Stimulated activated CD8-positive, alpha-beta memory T cell treated with anti-CD3 and anti-CD28 coated beads, Interleukin-12 subunit alpha, Interleukin-12 subunit beta, amount 100 ng/mL, for 4 hours (primary cell): ENCODE data around the gene TMEM156.
"Not testable (repeated sequence)": the region's sequence is repeated elsewhere in the genome, so short reads cannot be mapped to it uniquely, and the experiment has no call there.

Experiments
- DNase-seq: peaks from one replicate; pipeline ENCODE4 v3.0.0-alpha.2; 2020; ENCODE audit warnings: low read depth

The TMEM156 gene

GRCh38 chr4:38989487-38989886 lies 42.7 kb downstream of the TMEM156 start:
- DNase-seq: no peak

DNA sequence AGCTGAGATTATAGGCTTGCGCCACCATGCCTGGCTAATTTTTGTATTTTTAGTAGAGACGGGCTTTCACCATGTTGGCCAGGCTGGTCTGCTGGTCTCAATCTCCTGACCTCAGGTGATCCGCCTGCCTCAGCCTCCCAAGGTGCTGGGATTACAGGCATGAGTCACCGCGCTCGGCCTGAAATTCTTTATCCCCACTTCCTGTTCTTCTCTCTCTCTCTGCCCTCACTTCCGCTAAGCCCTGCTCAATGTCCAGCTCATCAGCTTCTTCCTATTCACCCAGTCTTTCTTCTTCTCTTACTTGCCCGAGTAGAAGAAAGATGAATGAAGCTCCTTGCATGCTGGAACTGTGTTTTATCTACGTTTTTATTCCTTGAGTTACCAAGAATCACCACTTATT lies 43.9 kb downstream of the TMEM156 start:
- not testable (repeated sequence) for DNase-seq

DNA sequence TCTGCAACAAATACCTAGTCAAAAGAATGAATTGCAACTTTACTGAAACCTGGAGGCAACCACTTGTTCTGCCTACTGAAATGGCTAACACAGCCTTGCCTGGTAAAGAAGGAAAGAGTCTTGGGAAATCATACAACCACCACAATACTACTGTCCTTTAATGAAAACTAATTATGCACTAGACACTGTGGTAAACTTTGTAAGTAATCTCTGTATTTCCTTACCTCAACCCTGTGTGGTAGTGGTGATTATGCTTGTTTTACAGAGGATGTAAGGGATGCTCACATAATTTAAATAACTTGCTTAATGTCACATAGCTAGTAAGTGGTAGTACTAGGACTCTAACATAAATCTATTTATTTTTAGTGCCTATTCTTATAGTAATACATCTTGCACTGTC lies 44.7 kb downstream of the TMEM156 start:
- DNase-seq: no peak

- DNase-seq: no peak
Observed at GRCh38 chr4:38985410-38986100, 46.7 kb downstream of the TMEM156 start.

- DNase-seq: no peak
Observed at GRCh38 chr4:38983787-38984598, 48.2 kb downstream of the TMEM156 start.

DNA sequence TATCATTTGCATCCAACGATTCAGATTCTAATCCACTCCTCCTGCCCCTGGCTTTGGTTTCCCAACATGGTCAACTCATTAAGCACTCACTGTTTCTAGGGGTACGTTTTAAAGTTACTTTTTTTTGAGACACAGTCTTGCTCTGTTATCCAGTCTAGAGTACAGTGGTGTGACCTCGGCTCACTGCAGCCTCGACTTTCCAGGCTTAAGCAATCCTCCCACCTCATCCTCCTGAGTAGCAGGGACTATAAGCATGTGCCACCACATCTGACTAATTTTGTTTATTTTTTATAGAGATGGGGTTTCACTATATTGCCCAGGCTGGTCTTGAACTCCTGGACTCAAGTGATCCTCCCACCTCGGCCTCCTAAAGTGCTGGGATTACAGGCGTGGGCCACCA lies 48.9 kb downstream of the TMEM156 start:
- no peak for DNase-seq

DNA sequence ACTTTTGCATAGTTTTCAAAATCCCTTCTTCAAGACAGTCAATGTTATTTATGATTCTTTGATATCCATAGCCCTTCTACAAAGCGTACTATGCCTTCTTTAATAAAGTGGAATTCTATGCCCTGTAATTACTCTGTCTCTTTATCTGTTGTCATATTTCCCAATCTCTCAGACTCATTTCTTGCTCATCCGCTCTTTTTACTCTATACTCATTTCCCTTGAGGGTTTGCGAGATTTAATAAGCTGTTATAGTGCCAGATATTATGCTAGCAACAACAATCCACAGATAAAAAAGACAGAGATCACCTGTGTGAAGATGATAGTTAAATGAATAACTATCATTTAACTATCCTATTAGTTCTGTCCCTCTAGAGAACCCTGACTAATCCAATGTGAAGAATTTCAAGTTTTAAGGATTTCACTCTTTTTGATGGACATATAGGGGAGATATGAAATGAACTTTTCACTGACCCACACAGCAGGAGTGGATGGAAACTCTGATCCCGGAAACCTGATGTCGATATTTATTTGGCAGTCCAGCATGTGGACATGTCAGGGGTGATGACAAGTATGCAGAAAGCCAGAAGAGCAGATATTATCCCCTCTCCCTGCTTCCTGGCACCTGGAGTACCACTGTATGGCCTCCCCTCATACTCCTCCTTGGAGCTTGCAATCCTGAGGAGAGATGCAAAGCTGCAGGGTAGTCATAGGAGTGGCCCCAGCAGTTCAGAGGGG lies 49.7 kb downstream of the TMEM156 start:
- DNase-seq: no peak

DNA sequence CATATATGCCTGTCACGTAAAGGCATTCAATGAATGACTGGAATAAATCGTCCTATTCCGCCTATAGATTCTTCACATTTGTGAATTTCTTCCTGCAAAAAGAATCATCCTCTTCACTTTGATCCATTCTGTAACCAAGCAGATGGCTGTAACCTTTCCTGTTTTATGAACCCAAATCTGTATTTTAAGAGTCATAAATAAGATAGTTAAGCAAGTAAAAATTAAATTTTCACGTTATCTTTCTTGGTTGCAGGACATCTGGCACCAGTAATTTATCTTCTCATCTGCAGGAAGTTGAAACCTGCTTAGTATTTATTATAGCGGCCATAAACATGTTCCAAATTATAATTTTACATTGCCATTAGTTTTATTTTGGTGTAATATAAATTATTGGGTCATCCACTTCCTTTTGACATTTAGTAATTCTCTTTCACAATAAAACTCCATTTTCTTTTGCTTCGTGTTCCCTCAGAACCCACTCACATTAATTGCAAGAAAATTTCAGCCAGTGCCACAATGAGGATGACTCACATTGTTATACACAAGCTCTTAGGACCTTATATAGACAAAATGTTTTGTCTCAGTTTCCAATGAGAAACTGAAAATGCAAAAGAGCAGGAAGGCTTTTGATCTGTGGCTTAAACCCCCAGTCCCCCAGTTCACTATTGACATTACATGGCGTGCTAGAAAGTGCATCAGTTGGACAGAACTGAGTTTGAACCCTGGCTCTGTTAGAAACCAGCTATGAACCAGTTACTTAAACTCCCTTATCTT lies 51.1 kb downstream of the TMEM156 start:
- no peak for DNase-seq

DNA sequence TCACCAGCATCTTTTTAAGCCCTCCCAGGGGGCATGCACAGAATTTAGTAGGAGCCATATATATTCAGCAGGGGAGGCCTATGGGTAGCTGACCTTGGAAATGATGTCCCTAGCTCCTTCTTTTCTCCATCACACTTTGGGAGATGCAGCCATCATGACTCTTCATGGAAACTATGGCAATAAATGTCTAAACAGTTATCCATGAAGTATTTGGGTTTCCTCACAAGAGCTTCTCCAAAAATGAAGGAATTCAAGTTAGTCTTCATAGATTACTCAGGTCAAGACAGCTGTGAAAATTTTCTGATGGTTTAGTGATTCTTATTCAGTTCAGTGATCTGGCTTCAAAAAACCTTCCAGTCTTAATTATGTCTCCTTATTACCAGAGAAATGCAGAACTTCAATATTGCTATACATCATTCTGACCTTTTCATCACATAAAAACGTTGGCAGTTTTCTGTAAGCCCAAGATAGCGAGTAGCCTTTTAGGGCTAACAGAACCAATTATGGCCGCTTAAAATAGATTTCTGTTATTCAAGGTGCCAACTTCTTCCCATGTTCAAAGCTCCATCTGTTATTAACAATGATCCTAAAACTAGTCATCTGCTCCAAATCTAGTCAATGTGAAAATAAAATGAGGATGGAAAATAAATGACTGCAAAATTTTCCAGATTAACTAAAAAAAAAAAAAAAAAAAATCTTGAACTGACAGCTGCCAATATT lies 52.5 kb downstream of the TMEM156 start:
- DNase-seq: no peak

DNA sequence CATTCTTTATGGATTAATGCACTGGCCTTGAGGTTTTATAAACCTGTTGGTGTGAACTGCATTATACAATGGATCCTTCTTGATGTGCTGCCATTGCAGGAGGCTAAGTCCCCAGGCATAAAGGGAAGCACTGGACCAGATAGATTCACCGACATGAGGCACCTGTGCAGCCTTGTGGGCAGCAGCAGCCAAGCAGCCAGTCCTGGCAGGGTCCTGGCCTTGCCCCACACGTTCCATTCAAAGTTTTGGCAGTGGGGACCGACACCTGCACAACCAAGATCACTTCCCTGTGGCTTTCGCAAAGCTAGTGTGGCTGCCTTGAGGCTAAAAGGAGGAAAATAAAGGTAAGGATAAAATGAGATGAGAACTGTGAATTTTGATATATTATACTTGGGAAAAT lies 53.1 kb downstream of the TMEM156 start:
- DNase-seq: no peak

DNA sequence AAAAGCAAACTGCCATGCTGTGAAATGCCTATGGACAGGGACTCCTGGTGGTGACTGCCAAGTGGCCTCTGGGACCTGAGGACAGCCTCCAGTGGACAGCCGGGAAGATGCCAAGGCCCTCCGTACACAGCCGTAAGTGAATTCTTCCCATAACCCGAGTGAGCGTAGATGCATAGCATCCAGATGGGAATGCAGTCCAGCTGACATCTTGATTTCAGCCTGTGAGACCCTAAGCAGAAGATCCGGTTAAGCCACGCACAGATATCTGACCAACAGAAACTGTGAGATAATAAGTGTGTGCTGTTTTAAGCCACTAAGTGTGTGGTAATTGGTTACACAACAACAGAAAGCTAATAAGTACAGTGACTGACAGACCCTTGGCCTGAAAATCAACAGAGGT lies 55.9 kb downstream of the TMEM156 start:
- no peak for DNase-seq

DNA sequence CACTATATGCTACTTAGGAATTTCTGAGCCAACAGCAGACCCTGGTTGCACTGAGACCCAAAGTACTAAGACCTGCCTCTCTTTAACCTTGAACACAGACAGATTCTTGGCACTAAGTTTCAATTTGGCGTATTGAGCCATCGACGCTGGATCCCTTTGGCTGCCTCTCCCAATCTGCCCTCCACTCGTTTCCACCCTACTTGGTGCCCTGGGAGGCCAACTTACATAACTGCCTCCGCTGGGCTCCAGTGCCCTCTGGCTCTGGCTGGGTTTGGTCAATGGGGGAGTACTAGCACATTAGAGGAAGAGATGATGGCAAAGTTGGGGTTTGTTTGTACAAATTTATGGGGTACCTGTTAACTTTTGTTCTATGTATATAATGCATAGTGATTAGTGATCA lies 63.5 kb downstream of the TMEM156 start:
- DNase-seq: no peak

- no peak for DNase-seq
Observed at GRCh38 chr4:38967260-38968095, 64.7 kb downstream of the TMEM156 start.

DNA sequence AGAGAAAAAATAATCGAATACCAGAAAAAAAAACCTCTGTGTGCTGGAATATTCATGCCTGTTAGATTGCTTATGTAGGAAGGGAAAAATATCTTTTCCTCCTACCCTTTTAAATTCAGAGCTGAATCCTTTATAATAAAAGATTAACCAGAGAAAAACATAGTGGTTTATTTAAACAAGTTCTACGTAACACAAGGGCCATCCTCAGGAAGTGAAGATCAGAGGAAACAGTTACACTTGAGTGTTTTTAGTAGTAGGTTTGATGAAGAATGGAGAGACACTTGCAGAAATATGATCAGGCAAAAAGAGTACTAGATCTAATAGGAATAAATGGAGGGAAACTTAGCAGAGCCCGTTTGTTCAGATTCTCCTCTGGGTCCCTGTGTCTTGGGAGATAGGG lies 66.3 kb downstream of the TMEM156 start:
- no peak for DNase-seq

GRCh38 chr4:38964942-38965775 lies 67.0 kb downstream of the TMEM156 start:
- DNase-seq: no peak

- DNase-seq: not testable (repeated sequence)
Observed at GRCh38 chr4:38959248-38959647, 73.0 kb downstream of the TMEM156 start.

GRCh38 chr4:38958453-38959190 lies 73.6 kb downstream of the TMEM156 start:
- no peak for DNase-seq

- no peak for DNase-seq
Observed at GRCh38 chr4:38957893-38958292, 74.3 kb downstream of the TMEM156 start.

DNA sequence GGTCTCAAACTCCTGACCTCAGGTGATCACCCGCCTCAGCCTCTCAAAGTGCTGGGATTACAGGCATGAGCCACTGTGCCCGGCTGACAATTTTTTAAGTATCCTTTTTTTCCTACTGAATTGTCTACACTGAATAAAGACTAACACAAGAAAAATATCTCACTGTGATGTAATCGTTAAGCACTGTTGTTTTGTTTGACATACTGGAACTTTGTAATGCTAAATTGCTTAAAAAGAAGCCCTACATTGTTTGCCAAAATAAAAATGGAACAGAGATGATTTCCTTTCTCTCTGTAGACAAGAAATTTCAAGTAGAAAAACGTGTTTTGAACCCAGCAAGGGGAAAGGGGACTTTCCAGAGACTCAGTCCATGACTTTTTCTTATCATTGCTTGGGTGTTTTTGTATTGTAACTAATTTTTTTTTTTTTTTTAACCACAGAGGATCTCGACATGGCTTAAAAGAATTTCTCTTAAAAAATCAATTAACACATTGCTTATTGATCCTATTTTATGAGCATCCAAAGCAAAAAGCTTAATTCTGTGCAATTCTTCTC lies 74.9 kb downstream of the TMEM156 start:
- no peak for DNase-seq
